Measurements from ENCODE around the gene IL22RA1.

IL22RA1 gene

DNA sequence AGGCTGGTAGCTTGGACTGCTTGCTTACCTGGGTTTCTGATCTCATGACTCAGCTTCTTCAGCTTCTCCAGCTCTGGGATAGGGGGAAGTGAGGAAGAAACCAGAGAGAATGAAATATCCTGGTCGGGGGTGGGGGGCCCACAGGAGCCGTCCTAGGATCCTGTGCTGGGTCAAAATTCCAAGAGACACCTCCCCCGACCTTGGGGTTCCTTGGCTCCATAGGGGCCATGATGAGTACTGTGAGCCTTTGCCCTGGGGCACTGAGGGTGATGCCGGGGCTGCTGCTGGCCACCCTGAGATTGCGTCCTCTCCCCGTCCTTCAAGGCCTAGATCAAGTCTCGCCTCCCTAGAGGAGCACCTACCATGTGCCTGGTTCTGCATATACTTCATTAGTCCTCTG, 71.0 kb downstream of the IL22RA1 start:
- no peak for DNase-seq (ENCODE audit: low spot score)
- TF ChIP-seq, protein P1, sequence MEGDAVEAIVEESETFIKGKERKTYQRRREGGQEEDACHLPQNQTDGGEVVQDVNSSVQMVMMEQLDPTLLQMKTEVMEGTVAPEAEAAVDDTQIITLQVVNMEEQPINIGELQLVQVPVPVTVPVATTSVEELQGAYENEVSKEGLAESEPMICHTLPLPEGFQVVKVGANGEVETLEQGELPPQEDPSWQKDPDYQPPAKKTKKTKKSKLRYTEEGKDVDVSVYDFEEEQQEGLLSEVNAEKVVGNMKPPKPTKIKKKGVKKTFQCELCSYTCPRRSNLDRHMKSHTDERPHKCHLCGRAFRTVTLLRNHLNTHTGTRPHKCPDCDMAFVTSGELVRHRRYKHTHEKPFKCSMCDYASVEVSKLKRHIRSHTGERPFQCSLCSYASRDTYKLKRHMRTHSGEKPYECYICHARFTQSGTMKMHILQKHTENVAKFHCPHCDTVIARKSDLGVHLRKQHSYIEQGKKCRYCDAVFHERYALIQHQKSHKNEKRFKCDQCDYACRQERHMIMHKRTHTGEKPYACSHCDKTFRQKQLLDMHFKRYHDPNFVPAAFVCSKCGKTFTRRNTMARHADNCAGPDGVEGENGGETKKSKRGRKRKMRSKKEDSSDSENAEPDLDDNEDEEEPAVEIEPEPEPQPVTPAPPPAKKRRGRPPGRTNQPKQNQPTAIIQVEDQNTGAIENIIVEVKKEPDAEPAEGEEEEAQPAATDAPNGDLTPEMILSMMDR (IDR thresholded peaks at IDR 0.05; ENCODE audit: extremely low read depth, missing control alignments) = no peak

DNA sequence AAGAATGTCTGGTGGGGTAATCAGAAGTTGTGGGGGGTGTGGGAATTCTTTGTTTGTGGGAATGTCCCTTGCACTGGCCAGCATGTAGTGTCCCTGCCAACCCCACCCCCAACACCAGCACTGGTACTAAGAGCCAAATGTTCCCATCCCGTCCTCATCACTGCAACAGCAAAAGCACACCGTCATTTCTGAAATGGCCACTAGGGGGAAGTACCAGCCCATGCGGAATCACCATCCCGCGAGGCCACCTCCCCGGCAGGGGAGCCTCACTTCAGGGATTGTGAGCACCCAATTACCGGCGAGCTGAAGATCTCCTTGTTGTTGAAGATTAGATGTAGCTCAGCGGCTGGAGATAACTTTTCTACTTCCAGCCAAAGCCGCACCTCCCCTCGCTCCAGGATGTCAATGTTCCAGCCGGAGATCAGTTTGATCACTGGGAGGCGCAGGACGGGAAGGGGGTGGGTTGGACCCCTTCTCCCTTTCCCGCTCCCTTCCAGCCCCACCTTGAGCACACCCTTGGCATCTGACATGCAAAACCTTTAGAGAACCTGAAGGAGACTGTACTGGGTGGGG, 72.0 kb downstream of the IL22RA1 start:
- TF ChIP-seq, protein P1 (IDR thresholded peaks at IDR 0.05; ENCODE audit: extremely low read depth, missing control alignments) = peak; percentile 73
- DNase-seq (ENCODE audit: low spot score) = peak; percentile 87

DNA sequence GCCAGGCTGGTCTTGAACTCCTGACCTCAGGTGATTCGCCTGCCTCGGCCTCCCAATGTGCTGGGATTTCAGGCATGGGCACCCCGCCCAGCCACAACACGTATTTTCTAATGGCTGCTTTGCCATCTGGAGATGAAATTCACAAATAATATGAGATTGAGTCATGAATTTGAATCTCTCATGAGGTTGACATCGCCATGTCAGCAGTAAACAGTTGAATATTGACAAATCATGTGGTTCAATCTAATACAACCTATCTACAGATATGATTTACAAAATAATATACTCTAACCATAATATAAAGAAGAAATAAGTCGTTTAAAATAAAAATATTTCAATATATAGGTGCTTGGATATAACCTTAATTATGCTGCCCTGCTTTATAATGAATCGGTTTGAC, 73.1 kb downstream of the IL22RA1 start:
- TF ChIP-seq, protein P1 (IDR thresholded peaks at IDR 0.05; ENCODE audit: extremely low read depth, missing control alignments) = no peak
- no peak for DNase-seq (ENCODE audit: low spot score)
